ENCODE data around the gene FSIP1. TPM values are rescaled to one million over a fixed set of nuclear protein-coding genes. Genes with fewer than 3 reads are reported as not detected.

Gene FSIP1
- total RNA-seq, 2 donors from 2014 or later = 0.77 to 1.7 TPM

DNA sequence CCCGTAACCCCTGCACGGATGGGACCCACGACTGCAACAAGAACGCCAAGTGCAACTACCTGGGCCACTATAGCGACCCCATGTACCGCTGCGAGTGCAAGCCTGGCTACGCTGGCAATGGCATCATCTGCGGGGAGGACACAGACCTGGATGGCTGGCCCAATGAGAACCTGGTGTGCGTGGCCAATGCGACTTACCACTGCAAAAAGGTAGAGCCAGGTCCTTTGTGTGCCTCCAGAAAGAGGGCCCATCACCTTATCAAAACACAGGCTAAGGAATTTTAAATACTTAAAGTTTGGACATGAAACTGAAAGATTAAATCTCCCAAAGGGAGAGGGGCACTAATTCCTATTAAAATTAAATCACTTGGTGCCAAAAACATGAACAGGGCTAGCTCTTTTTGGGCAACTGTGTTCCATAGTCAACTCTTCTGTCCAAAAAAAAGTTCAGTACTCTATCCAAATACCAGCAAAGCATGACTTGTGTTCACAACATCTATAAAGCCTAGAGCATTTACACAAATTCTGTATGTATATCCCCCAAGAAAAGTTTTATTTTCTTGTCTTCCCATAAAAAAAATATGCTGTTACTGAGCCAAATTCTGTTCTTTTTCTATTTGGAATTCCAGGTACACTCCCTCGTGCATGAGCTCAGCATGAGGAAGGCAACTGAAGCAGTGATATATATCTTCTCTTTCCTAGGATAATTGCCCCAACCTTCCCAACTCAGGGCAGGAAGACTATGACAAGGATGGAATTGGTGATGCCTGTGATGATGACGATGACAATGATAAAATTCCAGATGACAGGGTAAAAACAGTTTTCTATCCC is 192.6 kb downstream of the FSIP1 start:
- Mint-ChIP-seq H3K9me3 (no peaks in the 10 kb centered on the region), H3K36me3 (ENCODE audit: low read depth) (peaks cover 33% of the 10 kb centered on the region), H3K27me3 (ENCODE audit: insufficient read depth) (no peaks in the 10 kb centered on the region), H3K4me3 (no peak overlapping the region), H3K27ac (no peak overlapping the region), H3K4me1 (no peaks in the 10 kb centered on the region)
- 91 to 95% methylated on average over 12 to 13 of the region's 13 CpGs for WGBS, 2 experiments (ENCODE audit: insufficient coverage in 1 of 2, insufficient read length in 1 of 2)
- Histone ChIP-seq H3K9me3 (ENCODE audit: control insufficient read depth, low read length) (no peaks in the 10 kb centered on the region), H3K27me3 (ENCODE audit: control insufficient read depth, insufficient read depth, low read length, poor library complexity, severe bottlenecking) (no peaks in the 10 kb centered on the region), H3K9ac (ENCODE audit: extremely low read depth, low read length, poor library complexity, severe bottlenecking) (no peak overlapping the region), H3K4me1 (ENCODE audit: control insufficient read depth, insufficient read depth, low read length) (no peaks in the 10 kb centered on the region), H3K36me3 (ENCODE audit: control insufficient read depth, insufficient read depth, low read length) (peaks cover 99% of the 10 kb centered on the region), H3K27ac (ENCODE audit: low read depth, low read length) (no peak overlapping the region), H3K4me3 (ENCODE audit: low read length) (no peak overlapping the region)
- DNase-seq = no peak
- TF ChIP-seq, protein P1, sequence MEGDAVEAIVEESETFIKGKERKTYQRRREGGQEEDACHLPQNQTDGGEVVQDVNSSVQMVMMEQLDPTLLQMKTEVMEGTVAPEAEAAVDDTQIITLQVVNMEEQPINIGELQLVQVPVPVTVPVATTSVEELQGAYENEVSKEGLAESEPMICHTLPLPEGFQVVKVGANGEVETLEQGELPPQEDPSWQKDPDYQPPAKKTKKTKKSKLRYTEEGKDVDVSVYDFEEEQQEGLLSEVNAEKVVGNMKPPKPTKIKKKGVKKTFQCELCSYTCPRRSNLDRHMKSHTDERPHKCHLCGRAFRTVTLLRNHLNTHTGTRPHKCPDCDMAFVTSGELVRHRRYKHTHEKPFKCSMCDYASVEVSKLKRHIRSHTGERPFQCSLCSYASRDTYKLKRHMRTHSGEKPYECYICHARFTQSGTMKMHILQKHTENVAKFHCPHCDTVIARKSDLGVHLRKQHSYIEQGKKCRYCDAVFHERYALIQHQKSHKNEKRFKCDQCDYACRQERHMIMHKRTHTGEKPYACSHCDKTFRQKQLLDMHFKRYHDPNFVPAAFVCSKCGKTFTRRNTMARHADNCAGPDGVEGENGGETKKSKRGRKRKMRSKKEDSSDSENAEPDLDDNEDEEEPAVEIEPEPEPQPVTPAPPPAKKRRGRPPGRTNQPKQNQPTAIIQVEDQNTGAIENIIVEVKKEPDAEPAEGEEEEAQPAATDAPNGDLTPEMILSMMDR (conservative IDR thresholded peaks at IDR 0.05) = no peak

DNA sequence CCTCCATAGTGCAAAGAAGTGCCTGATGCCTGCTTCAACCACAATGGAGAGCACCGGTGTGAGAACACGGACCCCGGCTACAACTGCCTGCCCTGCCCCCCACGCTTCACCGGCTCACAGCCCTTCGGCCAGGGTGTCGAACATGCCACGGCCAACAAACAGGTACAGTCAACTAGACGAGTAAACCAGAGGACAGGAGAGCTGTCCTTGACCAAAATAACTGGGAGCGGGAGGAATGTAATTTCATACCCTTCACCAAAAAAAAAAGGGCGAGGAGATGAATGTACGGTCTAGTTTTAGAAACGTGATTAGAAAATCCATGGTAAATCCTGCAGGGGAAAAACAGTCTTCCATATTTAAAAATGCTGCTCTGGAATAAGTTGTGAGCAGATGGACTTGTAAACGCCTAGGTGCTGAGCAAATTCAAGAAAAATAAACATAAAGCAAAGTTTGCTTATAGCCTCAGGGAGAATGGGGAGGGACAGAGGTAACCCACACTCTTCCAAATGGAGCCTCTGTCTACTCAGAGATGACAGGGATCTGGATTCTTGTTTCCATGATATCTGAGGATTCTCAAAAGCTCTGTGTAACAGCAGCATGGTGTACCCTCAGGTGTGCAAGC is 193.3 kb downstream of the FSIP1 start:
- Histone ChIP-seq H3K4me3 (ENCODE audit: low read length) (no peak overlapping the region), H3K27me3 (ENCODE audit: control insufficient read depth, insufficient read depth, low read length, poor library complexity, severe bottlenecking) (no peaks in the 10 kb centered on the region), H3K36me3 (ENCODE audit: control insufficient read depth, insufficient read depth, low read length) (peaks cover 99% of the 10 kb centered on the region), H3K9ac (ENCODE audit: extremely low read depth, low read length, poor library complexity, severe bottlenecking) (no peak overlapping the region), H3K27ac (ENCODE audit: low read depth, low read length) (no peak overlapping the region), H3K9me3 (ENCODE audit: control insufficient read depth, low read length) (no peaks in the 10 kb centered on the region), H3K4me1 (ENCODE audit: control insufficient read depth, insufficient read depth, low read length) (no peaks in the 10 kb centered on the region)
- peaks cover 34% of the 10 kb centered on the region for H3K36me3 Mint-ChIP-seq (ENCODE audit: low read depth)
- no peak overlapping the region for H3K4me3 Mint-ChIP-seq
- no peaks in the 10 kb centered on the region for H3K27me3 Mint-ChIP-seq (ENCODE audit: insufficient read depth)
- no peaks in the 10 kb centered on the region for H3K9me3 Mint-ChIP-seq
- 94 to 96% methylated on average over 9 to 14 of the region's 14 CpGs for WGBS, 2 experiments (ENCODE audit: insufficient coverage in 1 of 2, insufficient read length in 1 of 2)
- no peak overlapping the region for H3K27ac Mint-ChIP-seq
- H3K4me1 Mint-ChIP-seq = no peaks in the 10 kb centered on the region
- TF ChIP-seq, protein P1 (conservative IDR thresholded peaks at IDR 0.05) = no peak
- DNase-seq = no peak

DNA sequence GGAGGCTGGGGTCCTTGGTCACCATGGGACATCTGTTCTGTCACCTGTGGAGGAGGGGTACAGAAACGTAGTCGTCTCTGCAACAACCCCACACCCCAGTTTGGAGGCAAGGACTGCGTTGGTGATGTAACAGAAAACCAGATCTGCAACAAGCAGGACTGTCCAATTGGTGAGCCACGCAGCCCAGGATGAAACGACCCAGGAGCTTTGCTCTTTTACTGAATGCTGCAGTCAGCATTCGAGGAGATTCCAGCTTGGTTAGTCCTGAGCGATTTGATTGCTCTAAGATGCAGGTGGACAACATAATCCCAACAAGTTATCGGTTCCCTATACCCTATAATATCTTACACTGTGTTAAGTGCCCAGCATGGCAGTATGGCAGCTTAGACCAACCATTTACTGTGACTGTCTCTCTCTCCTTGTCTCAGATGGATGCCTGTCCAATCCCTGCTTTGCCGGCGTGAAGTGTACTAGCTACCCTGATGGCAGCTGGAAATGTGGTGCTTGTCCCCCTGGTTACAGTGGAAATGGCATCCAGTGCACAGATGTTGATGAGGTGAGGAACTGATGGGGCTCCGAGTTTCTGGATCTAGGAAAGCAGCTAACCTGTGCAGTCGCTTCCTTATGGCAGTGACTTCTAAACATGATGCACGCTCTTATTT is 194.0 kb downstream of the FSIP1 start:
- H3K27me3 Mint-ChIP-seq (ENCODE audit: insufficient read depth) = no peaks in the 10 kb centered on the region
- no peaks in the 10 kb centered on the region for H3K4me1 Mint-ChIP-seq
- no peak overlapping the region for H3K27ac Mint-ChIP-seq
- H3K36me3 Mint-ChIP-seq (ENCODE audit: low read depth) = peaks cover 37% of the 10 kb centered on the region
- H3K27me3 ChIP-seq (ENCODE audit: control insufficient read depth, insufficient read depth, low read length, poor library complexity, severe bottlenecking) = no peaks in the 10 kb centered on the region
- no peak overlapping the region for H3K27ac ChIP-seq (ENCODE audit: low read depth, low read length)
- 94 to 96% methylated on average over 13 of the region's 13 CpGs for WGBS, 2 experiments (ENCODE audit: insufficient coverage in 1 of 2, insufficient read length in 1 of 2)
- TF ChIP-seq, protein P1 (conservative IDR thresholded peaks at IDR 0.05) = no peak
- H3K9me3 ChIP-seq (ENCODE audit: control insufficient read depth, low read length) = no peaks in the 10 kb centered on the region
- H3K4me3 ChIP-seq (ENCODE audit: low read length) = no peak overlapping the region
- no peaks in the 10 kb centered on the region for H3K4me1 ChIP-seq (ENCODE audit: control insufficient read depth, insufficient read depth, low read length)
- DNase-seq = no peak
- peaks cover 100% of the 10 kb centered on the region for H3K36me3 ChIP-seq (ENCODE audit: control insufficient read depth, insufficient read depth, low read length)
- no peak overlapping the region for H3K4me3 Mint-ChIP-seq
- no peaks in the 10 kb centered on the region for H3K9me3 Mint-ChIP-seq
- H3K9ac ChIP-seq (ENCODE audit: extremely low read depth, low read length, poor library complexity, severe bottlenecking) = no peak overlapping the region
